ENCODE results near the gene ARFGAP1.
A peak's percentile ranks its signal among the peaks of the same experiment; 100 is the strongest.

ARFGAP1 gene

GRCh38 chr20:63307538-63308217 lies 35.1 kb downstream of the ARFGAP1 start:
- DNase-seq (ENCODE audit: low read depth): no peak

- DNase-seq (ENCODE audit: low read depth): no peak
Observed at GRCh38 chr20:63308218-63308911, 35.8 kb downstream of the ARFGAP1 start.

GRCh38 chr20:63309261-63310071 lies 36.9 kb downstream of the ARFGAP1 start:
- peak; percentile 19 for DNase-seq (ENCODE audit: low read depth)

- no peak for DNase-seq (ENCODE audit: low read depth)
Observed at GRCh38 chr20:63310265-63310991, 37.8 kb downstream of the ARFGAP1 start.

- no peak for DNase-seq (ENCODE audit: low read depth)
Observed at GRCh38 chr20:63311186-63311832, 38.7 kb downstream of the ARFGAP1 start.

- DNase-seq (ENCODE audit: low read depth): no peak
Observed at GRCh38 chr20:63311833-63312243, 39.2 kb downstream of the ARFGAP1 start.

- DNase-seq (ENCODE audit: low read depth): no peak
Observed at GRCh38 chr20:63312273-63312672, 39.7 kb downstream of the ARFGAP1 start.

- no peak for DNase-seq (ENCODE audit: low read depth)
Observed at GRCh38 chr20:63312690-63313348, 40.2 kb downstream of the ARFGAP1 start.

GRCh38 chr20:63313349-63314014 lies 40.9 kb downstream of the ARFGAP1 start:
- DNase-seq (ENCODE audit: low read depth): no peak

GRCh38 chr20:63314015-63314471 lies 41.4 kb downstream of the ARFGAP1 start:
- DNase-seq (ENCODE audit: low read depth): no peak

GRCh38 chr20:63314566-63315239 lies 42.1 kb downstream of the ARFGAP1 start:
- no peak for DNase-seq (ENCODE audit: low read depth)

GRCh38 chr20:63315240-63315689 lies 42.7 kb downstream of the ARFGAP1 start:
- DNase-seq (ENCODE audit: low read depth): no peak

- DNase-seq (ENCODE audit: low read depth): no peak
Observed at GRCh38 chr20:63315731-63316491, 43.3 kb downstream of the ARFGAP1 start.

GRCh38 chr20:63316502-63316921 lies 43.9 kb downstream of the ARFGAP1 start:
- no peak for DNase-seq (ENCODE audit: low read depth)

GRCh38 chr20:63317061-63317460 lies 44.4 kb downstream of the ARFGAP1 start:
- no peak for DNase-seq (ENCODE audit: low read depth)

- DNase-seq (ENCODE audit: low read depth): no peak
Observed at GRCh38 chr20:63317601-63318291, 45.1 kb downstream of the ARFGAP1 start.

- DNase-seq (ENCODE audit: low read depth): no peak
Observed at GRCh38 chr20:63318391-63319163, 46.0 kb downstream of the ARFGAP1 start.

Data from stimulated activated CD8-positive, alpha-beta memory T cell treated with anti-CD3 and anti-CD28 coated beads, Interleukin-4, amount 100 ng/mL, for 24 hours (primary cell).